ENCODE data around the gene PEAK1.

Gene PEAK1, protein sequence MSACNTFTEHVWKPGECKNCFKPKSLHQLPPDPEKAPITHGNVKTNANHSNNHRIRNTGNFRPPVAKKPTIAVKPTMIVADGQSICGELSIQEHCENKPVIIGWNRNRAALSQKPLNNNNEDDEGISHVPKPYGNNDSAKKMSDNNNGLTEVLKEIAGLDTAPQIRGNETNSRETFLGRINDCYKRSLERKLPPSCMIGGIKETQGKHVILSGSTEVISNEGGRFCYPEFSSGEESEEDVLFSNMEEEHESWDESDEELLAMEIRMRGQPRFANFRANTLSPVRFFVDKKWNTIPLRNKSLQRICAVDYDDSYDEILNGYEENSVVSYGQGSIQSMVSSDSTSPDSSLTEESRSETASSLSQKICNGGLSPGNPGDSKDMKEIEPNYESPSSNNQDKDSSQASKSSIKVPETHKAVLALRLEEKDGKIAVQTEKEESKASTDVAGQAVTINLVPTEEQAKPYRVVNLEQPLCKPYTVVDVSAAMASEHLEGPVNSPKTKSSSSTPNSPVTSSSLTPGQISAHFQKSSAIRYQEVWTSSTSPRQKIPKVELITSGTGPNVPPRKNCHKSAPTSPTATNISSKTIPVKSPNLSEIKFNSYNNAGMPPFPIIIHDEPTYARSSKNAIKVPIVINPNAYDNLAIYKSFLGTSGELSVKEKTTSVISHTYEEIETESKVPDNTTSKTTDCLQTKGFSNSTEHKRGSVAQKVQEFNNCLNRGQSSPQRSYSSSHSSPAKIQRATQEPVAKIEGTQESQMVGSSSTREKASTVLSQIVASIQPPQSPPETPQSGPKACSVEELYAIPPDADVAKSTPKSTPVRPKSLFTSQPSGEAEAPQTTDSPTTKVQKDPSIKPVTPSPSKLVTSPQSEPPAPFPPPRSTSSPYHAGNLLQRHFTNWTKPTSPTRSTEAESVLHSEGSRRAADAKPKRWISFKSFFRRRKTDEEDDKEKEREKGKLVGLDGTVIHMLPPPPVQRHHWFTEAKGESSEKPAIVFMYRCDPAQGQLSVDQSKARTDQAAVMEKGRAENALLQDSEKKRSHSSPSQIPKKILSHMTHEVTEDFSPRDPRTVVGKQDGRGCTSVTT (N-terminal part only)

GRCh38 chr15:77419836-77420609 is at the start of gene PEAK1:
Gene PEAK1, minus strand, starts transcription at chr15:77420104. Its CDS starts 238,178 bp downstream, at chr15:77181926.
- Histone ChIP-seq H4K20me1 (ENCODE audit: insufficient read depth) (no peaks in the 10 kb centered on the region), H3K4me1 (ENCODE audit: low read depth, poor library complexity, severe bottlenecking) (peaks cover 6% of the 10 kb centered on the region), H3K79me2 (ENCODE audit: insufficient read depth, low read depth) (peaks cover 23% of the 10 kb centered on the region; the same call in 1 of the 2 replicates), H3K9ac (peak within 1 kb of the TSS; percentile 70), H3K27ac (peak within 1 kb of the TSS; percentile 78), H2AFZ (ENCODE audit: low read depth) (peak within 1 kb of the TSS; percentile 99), H3K4me3 (IDR thresholded peaks at IDR 0.05; ENCODE audit: insufficient read depth, low read depth, low read length) (no peak within 1 kb of the TSS), H3K27me3 (ENCODE audit: insufficient read depth, low read depth) (no peaks in the 10 kb centered on the region), H3K4me2 (peak within 1 kb of the TSS; percentile 89), H3K36me3 (ENCODE audit: insufficient read depth) (no peaks in the 10 kb centered on the region)
- TF ChIP-seq, protein P1, sequence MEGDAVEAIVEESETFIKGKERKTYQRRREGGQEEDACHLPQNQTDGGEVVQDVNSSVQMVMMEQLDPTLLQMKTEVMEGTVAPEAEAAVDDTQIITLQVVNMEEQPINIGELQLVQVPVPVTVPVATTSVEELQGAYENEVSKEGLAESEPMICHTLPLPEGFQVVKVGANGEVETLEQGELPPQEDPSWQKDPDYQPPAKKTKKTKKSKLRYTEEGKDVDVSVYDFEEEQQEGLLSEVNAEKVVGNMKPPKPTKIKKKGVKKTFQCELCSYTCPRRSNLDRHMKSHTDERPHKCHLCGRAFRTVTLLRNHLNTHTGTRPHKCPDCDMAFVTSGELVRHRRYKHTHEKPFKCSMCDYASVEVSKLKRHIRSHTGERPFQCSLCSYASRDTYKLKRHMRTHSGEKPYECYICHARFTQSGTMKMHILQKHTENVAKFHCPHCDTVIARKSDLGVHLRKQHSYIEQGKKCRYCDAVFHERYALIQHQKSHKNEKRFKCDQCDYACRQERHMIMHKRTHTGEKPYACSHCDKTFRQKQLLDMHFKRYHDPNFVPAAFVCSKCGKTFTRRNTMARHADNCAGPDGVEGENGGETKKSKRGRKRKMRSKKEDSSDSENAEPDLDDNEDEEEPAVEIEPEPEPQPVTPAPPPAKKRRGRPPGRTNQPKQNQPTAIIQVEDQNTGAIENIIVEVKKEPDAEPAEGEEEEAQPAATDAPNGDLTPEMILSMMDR (conservative IDR thresholded peaks at IDR 0.05; ENCODE audit: low read depth, low read length): no peak

GRCh38 chr15:77468896-77469295 is 49.0 kb upstream of the PEAK1 start:
- H3K4me1 ChIP-seq (ENCODE audit: low read depth, poor library complexity, severe bottlenecking): no peaks in the 10 kb centered on the region
- no peaks in the 10 kb centered on the region for H4K20me1 ChIP-seq (ENCODE audit: insufficient read depth)
- H3K27me3 ChIP-seq (ENCODE audit: insufficient read depth, low read depth): no peaks in the 10 kb centered on the region
- H3K4me2 ChIP-seq: no peak overlapping the region
- no peak overlapping the region for H3K27ac ChIP-seq
- H3K79me2 ChIP-seq (ENCODE audit: insufficient read depth, low read depth): no peaks in the 10 kb centered on the region
- H3K36me3 ChIP-seq (ENCODE audit: insufficient read depth): no peaks in the 10 kb centered on the region
- H3K4me3 ChIP-seq (IDR thresholded peaks at IDR 0.05; ENCODE audit: insufficient read depth, low read depth, low read length): no peak overlapping the region
- TF ChIP-seq, protein P1 (conservative IDR thresholded peaks at IDR 0.05; ENCODE audit: low read depth, low read length): no peak
- no peak overlapping the region for H3K9ac ChIP-seq
- no peak overlapping the region for H2AFZ ChIP-seq (ENCODE audit: low read depth)

DNA sequence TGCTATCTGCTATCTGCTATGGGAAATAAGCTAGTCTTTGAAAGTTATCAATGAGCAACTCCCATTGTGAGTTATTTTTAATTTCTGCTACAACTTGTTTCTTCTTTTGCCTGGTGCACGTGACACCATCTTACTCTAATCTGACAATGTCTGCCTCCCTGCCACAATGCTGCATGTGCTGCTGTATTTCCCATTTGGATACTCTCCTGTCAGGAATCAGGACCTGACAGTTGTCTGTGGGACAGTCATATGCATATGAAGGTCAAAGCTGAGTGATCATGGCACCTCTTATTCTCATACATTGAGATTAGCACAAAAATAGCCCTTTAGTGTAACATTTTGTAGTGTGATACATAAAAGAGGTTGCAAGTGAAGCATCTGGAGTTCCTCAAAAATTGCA is 46.6 kb upstream of the PEAK1 start:
- H3K9ac ChIP-seq: no peak overlapping the region
- H3K27me3 ChIP-seq (ENCODE audit: insufficient read depth, low read depth): no peaks in the 10 kb centered on the region
- H3K27ac ChIP-seq: no peak overlapping the region
- no peaks in the 10 kb centered on the region for H4K20me1 ChIP-seq (ENCODE audit: insufficient read depth)
- no peak overlapping the region for H3K4me3 ChIP-seq (IDR thresholded peaks at IDR 0.05; ENCODE audit: insufficient read depth, low read depth, low read length)
- TF ChIP-seq, protein P1 (conservative IDR thresholded peaks at IDR 0.05; ENCODE audit: low read depth, low read length): no peak
- H2AFZ ChIP-seq (ENCODE audit: low read depth): no peak overlapping the region
- no peaks in the 10 kb centered on the region for H3K79me2 ChIP-seq (ENCODE audit: insufficient read depth, low read depth)
- no peak overlapping the region for H3K4me2 ChIP-seq
- H3K36me3 ChIP-seq (ENCODE audit: insufficient read depth): no peaks in the 10 kb centered on the region
- no peaks in the 10 kb centered on the region for H3K4me1 ChIP-seq (ENCODE audit: low read depth, poor library complexity, severe bottlenecking)

All from KMS-11 (cell line).